ENCODE data around the gene OPRL1.

The OPRL1 gene

GRCh38 chr20:64080013-64080812 is at the start of gene OPRL1:
TSS of gene OPRL1 (plus strand) at chr20:64080082. CDS start at chr20:64092721, 12,639 bp downstream.
- peak; percentile 42 for DNase-seq (ENCODE audit: low spot score)

GRCh38 chr20:64030371-64031134 is 49.3 kb upstream of the OPRL1 start:
- DNase-seq (ENCODE audit: low spot score), result no peak

- no peak for DNase-seq (ENCODE audit: low spot score)
Measured at GRCh38 chr20:64031822-64032314, 48.0 kb upstream of the OPRL1 start.

GRCh38 chr20:64032706-64033624 is 46.9 kb upstream of the OPRL1 start:
- no peak for DNase-seq (ENCODE audit: low spot score)

GRCh38 chr20:64033981-64034493 is 45.8 kb upstream of the OPRL1 start:
- no peak for DNase-seq (ENCODE audit: low spot score)

- DNase-seq (ENCODE audit: low spot score), result no peak
Measured at GRCh38 chr20:64035066-64035932, 44.6 kb upstream of the OPRL1 start.

- no peak for DNase-seq (ENCODE audit: low spot score)
Measured at GRCh38 chr20:64035933-64036345, 43.9 kb upstream of the OPRL1 start, which contains the start of gene C20orf204. TSS of gene C20orf204 (plus strand) at chr20:64036182. CDS start at chr20:64036324, 142 bp downstream.

- DNase-seq (ENCODE audit: low spot score), result no peak
Measured at GRCh38 chr20:64036346-64037198, 43.3 kb upstream of the OPRL1 start.

- DNase-seq (ENCODE audit: low spot score), result no peak
Measured at GRCh38 chr20:64037199-64037497, 42.7 kb upstream of the OPRL1 start.

GRCh38 chr20:64037498-64038213 is 42.2 kb upstream of the OPRL1 start:
- DNase-seq (ENCODE audit: low spot score), result peak; percentile 53

GRCh38 chr20:64038224-64038564 is 41.7 kb upstream of the OPRL1 start:
- peak; percentile 72 for DNase-seq (ENCODE audit: low spot score)

GRCh38 chr20:64038565-64039292 is 41.2 kb upstream of the OPRL1 start:
- peak; percentile 90 for DNase-seq (ENCODE audit: low spot score)

GRCh38 chr20:64039293-64040160 is 40.4 kb upstream of the OPRL1 start:
- no peak for DNase-seq (ENCODE audit: low spot score)

- DNase-seq (ENCODE audit: low spot score), result no peak
Measured at GRCh38 chr20:64040231-64041039, 39.4 kb upstream of the OPRL1 start.

GRCh38 chr20:64041040-64041780 is 38.7 kb upstream of the OPRL1 start:
- no peak for DNase-seq (ENCODE audit: low spot score)

- DNase-seq (ENCODE audit: low spot score), result no peak
Measured at GRCh38 chr20:64041781-64042053, 38.2 kb upstream of the OPRL1 start.
